Hepatocyte (in vitro differentiated cells): ENCODE results near the gene ZCCHC24. TPM values are rescaled to one million over a fixed set of nuclear protein-coding genes. Genes with fewer than 3 reads are reported as not detected.

Experiments
- DNase-seq: peaks from one replicate; pipeline ENCODE4 v3.0.0-alpha.2; 2016; ENCODE audit warnings: low spot score
- H2AFZ ChIP-seq: fragments of 200-600 bp; sonication (generic); 2 replicates; pipeline ENCODE4 v1.6.0; 2016; ENCODE audit warnings: antibody characterized with exemption, mild to moderate bottlenecking
- H3K27ac ChIP-seq: fragments of 200-600 bp; sonication (generic); 2 replicates; pipeline ENCODE4 v1.5.1; 2016; ENCODE audit warnings: mild to moderate bottlenecking
- H3K27me3 ChIP-seq: fragments of 200-600 bp; sonication (generic); 2 replicates; pipeline ENCODE4 v1.6.1; 2016
- H3K36me3 ChIP-seq: fragments of 200-600 bp; sonication (generic); replicated peaks from 2 replicates; pipeline ENCODE4 v1.5.1; 2016; ENCODE audit warnings: low read depth; ENCODE audit not compliant: insufficient read depth
- H3K4me1 ChIP-seq: fragments of 200-600 bp; sonication (generic); 2 replicates; pipeline ENCODE4 v1.5.1; 2016; ENCODE audit warnings: mild to moderate bottlenecking, moderate library complexity; ENCODE audit not compliant: insufficient read depth
- H3K4me2 ChIP-seq: fragments of 200-600 bp; sonication (generic); 2 replicates; pipeline ENCODE4 v1.6.0; 2016
- H3K4me3 ChIP-seq: fragments of 200-600 bp; sonication (generic); 2 replicates; pipeline ENCODE4 v1.5.1; 2016; ENCODE audit warnings: mild to moderate bottlenecking
- H3K79me2 ChIP-seq: fragments of 200-600 bp; sonication (generic); 2 replicates; pipeline ENCODE4 v1.6.0; 2017; ENCODE audit warnings: mild to moderate bottlenecking
- H3K9me2 ChIP-seq: fragments of 200-600 bp; sonication (generic); replicated peaks from 2 replicates; pipeline ENCODE4 v1.6.0; 2017; ENCODE audit warnings: mild to moderate bottlenecking; ENCODE audit not compliant: insufficient read depth
- H3K9me3 ChIP-seq: fragments of 200-600 bp; sonication (generic); 2 replicates; pipeline ENCODE4 v1.5.1; 2016; ENCODE audit warnings: low read depth, mild to moderate bottlenecking
- H4K20me1 ChIP-seq: fragments of 200-600 bp; sonication (generic); 2 replicates; pipeline ENCODE4 v1.6.0; 2016; ENCODE audit warnings: mild to moderate bottlenecking; ENCODE audit not compliant: insufficient read depth, poor library complexity, severe bottlenecking
- EZH2 ChIP-seq: fragments of 200-600 bp; sonication (generic); IDR thresholded peaks from 2 replicates; pipeline ENCODE4 v1.6.1; 2016; ENCODE audit warnings: antibody characterized with exemption, mild to moderate bottlenecking, borderline replicate concordance
- EZH2phosphoT487 ChIP-seq: fragments of 200-600 bp; sonication (generic); IDR thresholded peaks from one replicate; pipeline ENCODE4 v1.6.1; 2018; ENCODE audit warnings: antibody characterized with exemption, mild to moderate bottlenecking, low read depth, moderate library complexity; ENCODE audit not compliant: unreplicated experiment, severe bottlenecking
- WGBS: methylation state at CpG from one replicate; pipeline ENCODE4 v1.1.6; 2016; ENCODE audit warnings: low lambda C conversion rate; ENCODE audit errors: missing lambda C conversion rate; 5-methylcytosine and 5-hydroxymethylcytosine counted together
- polyA plus RNA-seq: library from polyadenylated mRNA; unstranded; fragments of >200 nt; fragmentation: Nextera tagmentation; extraction: Ambion mirVana; gene quantifications from 2 replicates; pipeline ENCODE4 v1.2.1, GENCODE V29; 2016
- total RNA-seq: library from RNA; depleted of rRNA; stranded (reverse); fragments of >200 nt; gene quantifications from 2 replicates; pipeline ENCODE4 v1.2.3, GENCODE V29; 2014
- TF ChIP-seq, protein P1 (sequence below): fragments of 200-600 bp; sonication (generic); IDR thresholded peaks from 2 replicates; pipeline ENCODE4 v1.5.1; 2016; ENCODE audit warnings: antibody characterized with exemption, mild to moderate bottlenecking; ENCODE audit not compliant: poor library complexity

Gene ZCCHC24
- total and polyA plus RNA-seq, 2 experiments from 2014 or later: 20.1 to 20.6 TPM

DNA sequence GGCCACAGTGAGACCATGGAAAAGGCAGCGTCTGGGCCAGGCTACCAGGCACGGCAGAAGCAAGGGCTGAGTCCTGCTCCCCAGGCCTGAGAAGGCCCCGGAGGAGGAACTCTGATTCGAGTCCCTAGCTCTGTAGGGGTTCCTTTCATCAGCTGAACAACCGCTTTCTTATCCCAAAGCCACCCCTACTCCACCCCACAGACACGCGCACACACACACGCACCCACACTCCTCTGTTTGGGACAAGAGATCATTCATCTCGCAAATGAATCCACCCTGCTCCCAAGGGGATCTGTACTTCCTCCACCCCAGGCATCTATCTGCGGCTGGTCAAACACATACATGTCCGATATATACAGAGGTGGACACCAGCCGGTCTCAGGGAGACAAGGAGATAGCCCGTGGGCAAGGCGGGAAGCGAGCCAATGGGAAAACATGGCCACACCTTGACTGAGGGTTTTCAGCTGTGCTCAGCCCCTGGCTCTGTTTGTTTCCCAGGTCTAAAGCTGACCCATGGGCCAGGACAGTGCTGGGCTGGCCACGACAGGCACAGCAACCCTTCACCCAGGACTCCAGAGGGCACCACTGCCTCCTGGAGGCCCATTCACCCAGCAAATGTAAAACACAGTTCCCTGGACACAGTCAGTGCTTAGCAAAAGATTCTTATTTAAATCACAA, 7.3 kb downstream of the ZCCHC24 start:
- no peaks in the 10 kb centered on the region for H3K9me3 ChIP-seq
- no peaks in the 10 kb centered on the region for H3K36me3 ChIP-seq
- H3K9me2 ChIP-seq: no peaks in the 10 kb centered on the region
- no peaks in the 10 kb centered on the region for H3K27me3 ChIP-seq
- 78% methylated on average over 16 of the region's 16 CpGs for WGBS
- DNase-seq: no peak
- peaks cover 40% of the 10 kb centered on the region for H3K4me1 ChIP-seq
- no peak overlapping the region for H3K27ac ChIP-seq
- H3K79me2 ChIP-seq: peaks cover 95% of the 10 kb centered on the region
- H3K4me2 ChIP-seq: no peak overlapping the region
- TF ChIP-seq EZH2phosphoT487 (no peak), EZH2 (no peak)
- TF ChIP-seq, protein P1, sequence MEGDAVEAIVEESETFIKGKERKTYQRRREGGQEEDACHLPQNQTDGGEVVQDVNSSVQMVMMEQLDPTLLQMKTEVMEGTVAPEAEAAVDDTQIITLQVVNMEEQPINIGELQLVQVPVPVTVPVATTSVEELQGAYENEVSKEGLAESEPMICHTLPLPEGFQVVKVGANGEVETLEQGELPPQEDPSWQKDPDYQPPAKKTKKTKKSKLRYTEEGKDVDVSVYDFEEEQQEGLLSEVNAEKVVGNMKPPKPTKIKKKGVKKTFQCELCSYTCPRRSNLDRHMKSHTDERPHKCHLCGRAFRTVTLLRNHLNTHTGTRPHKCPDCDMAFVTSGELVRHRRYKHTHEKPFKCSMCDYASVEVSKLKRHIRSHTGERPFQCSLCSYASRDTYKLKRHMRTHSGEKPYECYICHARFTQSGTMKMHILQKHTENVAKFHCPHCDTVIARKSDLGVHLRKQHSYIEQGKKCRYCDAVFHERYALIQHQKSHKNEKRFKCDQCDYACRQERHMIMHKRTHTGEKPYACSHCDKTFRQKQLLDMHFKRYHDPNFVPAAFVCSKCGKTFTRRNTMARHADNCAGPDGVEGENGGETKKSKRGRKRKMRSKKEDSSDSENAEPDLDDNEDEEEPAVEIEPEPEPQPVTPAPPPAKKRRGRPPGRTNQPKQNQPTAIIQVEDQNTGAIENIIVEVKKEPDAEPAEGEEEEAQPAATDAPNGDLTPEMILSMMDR: peak; percentile 29
- H2AFZ ChIP-seq: no peak overlapping the region
- H4K20me1 ChIP-seq: peaks cover 43% of the 10 kb centered on the region
- no peak overlapping the region for H3K4me3 ChIP-seq

DNA sequence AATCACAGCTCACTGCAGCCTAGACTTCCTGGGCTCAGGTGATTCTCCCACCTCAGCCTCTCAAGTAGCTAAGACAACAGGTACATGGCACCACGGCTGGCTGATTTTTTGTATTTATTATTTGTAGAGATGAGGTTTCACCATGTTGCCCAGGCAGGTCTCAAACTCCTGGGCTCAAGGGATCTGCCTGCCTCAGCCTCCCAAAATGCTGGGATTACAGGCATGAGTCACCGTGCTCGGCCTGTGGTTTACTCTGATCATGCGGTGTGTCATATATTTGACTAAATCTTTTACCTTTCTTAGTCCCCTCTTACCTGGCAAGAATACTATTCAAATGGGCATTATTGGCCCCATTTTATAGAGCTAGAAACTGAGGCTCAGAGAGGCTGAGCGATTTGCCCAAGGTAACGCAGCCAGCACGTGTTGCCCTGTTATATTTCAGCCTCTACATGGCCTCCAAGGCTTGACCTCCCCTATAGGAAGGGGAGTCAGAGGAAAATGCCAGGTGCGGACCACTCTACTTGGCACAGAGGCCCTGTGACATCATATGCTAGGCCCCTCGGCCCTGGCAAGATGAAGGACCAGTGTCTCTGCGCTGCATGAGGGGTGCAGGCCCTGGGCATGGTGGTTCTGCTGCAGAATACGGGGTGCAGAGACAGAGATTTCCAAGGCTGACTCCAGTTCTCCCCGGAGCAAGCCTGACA, 8.2 kb downstream of the ZCCHC24 start:
- no peak overlapping the region for H3K4me3 ChIP-seq
- WGBS: 89% methylated on average over 12 of the region's 12 CpGs
- H3K79me2 ChIP-seq: peaks cover 94% of the 10 kb centered on the region

DNA sequence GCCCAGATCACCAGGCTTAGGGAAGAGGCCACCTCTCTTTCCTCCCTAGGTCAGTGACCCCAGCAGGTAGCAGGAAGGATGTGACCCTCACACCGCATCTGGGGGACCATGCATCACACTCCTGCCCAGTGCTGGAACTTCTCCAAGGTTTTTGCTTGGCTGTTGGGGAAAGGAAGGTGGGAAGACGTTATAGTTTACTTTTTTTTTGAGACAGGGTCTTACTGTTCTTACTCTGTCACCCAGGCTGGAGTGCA, 8.6 kb downstream of the ZCCHC24 start:
- TF ChIP-seq, protein P1: no peak
- TF ChIP-seq EZH2 (no peak), EZH2phosphoT487 (no peak)
- Histone ChIP-seq H3K27me3 (no peaks in the 10 kb centered on the region), H3K4me1 (peaks cover 52% of the 10 kb centered on the region), H4K20me1 (peaks cover 34% of the 10 kb centered on the region), H3K4me2 (no peak overlapping the region), H2AFZ (no peak overlapping the region), H3K4me3 (no peak overlapping the region), H3K79me2 (peaks cover 90% of the 10 kb centered on the region), H3K9me2 (no peaks in the 10 kb centered on the region), H3K9me3 (no peaks in the 10 kb centered on the region), H3K27ac (no peak overlapping the region), H3K36me3 (no peaks in the 10 kb centered on the region)
- DNase-seq: no peak
- WGBS: 75% methylated on average over 2 of the region's 2 CpGs

More for the DNA sequence above, 8.2 kb downstream of the ZCCHC24 start:
- Histone ChIP-seq H3K9me2 (no peaks in the 10 kb centered on the region), H4K20me1 (peaks cover 38% of the 10 kb centered on the region), H3K27ac (no peak overlapping the region), H3K36me3 (no peaks in the 10 kb centered on the region), H3K4me1 (peaks cover 48% of the 10 kb centered on the region), H3K4me2 (no peak overlapping the region), H2AFZ (no peak overlapping the region), H3K27me3 (no peaks in the 10 kb centered on the region), H3K9me3 (no peaks in the 10 kb centered on the region)
- TF ChIP-seq EZH2 (no peak), EZH2phosphoT487 (no peak)
- TF ChIP-seq, protein P1: no peak
- no peak for DNase-seq
